Dermis microvascular lymphatic vessel endothelial cell (primary cell): Measurements from ENCODE around the gene PKNOX2. TPM values are rescaled to one million over a fixed set of nuclear protein-coding genes. Genes with fewer than 3 reads are reported as not detected.
A peak's percentile ranks its signal among the peaks of the same experiment; 100 is the strongest.

Experiments used
- DNase-seq, 2 donors: peaks; one replicate each; pipeline versions ENCODE4 v3.0.0 to v3.0.0-alpha.2; 2010; ENCODE audit warnings: low read depth in 2 of 2
- total RNA-seq: library from RNA; depleted of rRNA; stranded (reverse); fragments of >200 nt; gene quantifications from 2 replicates; pipeline ENCODE4 v1.2.1, GENCODE V29; 2014

PKNOX2 gene
- total RNA-seq, 1 donor from 2014 or later: not detected

DNA sequence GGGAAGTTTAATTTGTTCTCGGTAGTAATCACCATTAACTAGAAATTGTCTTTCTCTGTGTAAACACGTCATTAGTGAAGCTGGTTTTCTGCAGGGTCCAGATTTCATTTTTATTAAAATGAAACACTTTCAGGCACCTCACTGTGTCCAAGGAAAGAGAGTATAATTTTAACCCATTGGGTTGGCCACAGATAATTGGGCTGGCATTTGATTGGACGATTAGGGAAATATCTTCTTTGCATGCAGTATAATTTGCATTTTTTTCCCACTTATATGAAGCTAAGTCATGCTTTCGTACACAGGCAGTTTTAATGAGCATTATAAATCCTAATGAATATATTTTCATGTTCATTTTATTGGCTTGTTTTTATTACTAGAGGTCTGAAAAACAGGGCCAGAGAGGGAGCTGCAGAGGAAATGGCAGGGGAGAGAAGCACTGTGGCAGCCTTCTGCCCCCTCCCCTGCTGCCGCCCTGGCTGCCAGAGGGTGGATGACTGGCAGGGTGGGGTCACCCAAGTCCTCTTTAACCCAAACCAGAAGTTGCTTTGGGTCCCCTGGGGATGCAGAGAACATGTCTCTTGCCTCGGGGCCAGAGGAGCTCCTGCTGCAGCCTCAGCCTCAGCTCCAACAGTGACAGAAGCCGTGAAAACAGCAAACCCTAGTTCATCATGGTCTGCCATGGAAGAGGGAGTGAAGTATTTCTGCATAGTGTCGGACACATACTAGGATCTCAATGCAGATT lies 93.9 kb downstream of the PKNOX2 start:
- no peak for DNase-seq

DNA sequence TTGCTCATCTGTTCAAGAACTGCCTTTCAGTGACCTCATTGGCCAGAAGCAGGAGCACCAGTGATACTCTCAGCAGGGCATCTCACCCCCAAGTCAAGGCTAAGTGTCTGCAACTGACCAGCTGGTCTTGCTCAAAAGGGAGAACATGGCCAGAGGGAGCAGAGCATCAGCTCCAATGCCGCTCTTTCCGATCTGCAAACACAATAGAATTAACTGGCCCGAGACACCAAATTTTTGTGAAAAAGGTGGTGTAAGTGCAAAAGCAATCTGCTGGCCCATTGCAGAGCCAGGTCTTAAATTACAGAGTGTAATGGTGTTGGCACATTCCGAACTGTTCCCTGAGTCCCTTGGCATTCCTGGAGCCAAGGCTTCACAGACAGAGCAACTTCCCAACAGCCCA lies 97.0 kb downstream of the PKNOX2 start:
- DNase-seq: no peak

- no peak for DNase-seq
These were observed 97.8 kb downstream of the PKNOX2 start for GRCh38 chr11:125262194-125262829.

DNA sequence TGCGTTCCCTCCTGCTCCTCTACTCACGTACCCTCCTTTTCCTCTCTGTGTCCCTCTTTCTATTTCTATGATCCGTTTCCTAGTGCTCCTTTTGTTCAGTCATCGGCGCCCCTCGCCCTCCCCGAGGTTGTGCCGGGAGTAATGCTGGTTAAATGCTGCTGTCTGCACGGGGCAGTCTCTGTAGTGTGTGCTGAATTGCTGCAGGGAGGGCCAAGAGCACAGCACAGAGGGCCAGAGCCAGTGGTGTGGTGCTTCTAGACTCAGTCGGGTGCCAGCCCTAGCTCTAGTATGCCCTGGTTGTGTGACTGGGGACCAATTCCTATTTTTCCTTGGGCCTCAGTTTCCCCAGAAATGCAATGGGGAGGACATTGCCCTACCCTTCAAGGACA lies 98.3 kb downstream of the PKNOX2 start:
- DNase-seq: no peak

DNA sequence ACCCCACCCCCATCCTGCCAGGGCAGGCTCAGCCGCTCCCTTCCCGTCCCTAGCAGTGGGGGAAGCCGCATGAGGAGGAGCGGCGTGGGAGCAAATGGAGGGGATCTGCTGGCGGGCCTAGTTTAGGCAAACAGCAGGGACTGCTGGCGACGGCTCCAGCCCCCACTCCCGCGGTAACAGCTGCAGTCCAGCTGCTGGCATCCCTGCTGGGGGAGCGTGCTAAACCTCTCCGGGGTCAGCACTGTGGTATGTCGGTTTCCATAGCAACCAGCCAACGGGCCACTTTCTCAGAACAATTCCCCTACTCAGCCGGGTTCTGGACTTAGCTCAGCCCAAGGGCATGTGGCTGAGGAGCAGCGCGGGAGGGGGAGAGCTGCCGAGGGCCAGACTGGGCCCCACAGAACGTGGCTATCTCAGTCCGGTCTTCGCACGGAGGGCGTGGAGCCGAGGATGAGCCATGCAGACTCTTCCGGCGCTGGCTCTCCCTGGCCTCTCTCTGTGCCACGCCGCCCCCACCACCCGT lies 98.8 kb downstream of the PKNOX2 start:
- peak; percentile 5 to 28 for DNase-seq

GRCh38 chr11:125264100-125265022 lies 99.8 kb downstream of the PKNOX2 start:
- DNase-seq: no peak

GRCh38 chr11:125267548-125267947 lies 103.0 kb downstream of the PKNOX2 start:
- no peak for DNase-seq

DNA sequence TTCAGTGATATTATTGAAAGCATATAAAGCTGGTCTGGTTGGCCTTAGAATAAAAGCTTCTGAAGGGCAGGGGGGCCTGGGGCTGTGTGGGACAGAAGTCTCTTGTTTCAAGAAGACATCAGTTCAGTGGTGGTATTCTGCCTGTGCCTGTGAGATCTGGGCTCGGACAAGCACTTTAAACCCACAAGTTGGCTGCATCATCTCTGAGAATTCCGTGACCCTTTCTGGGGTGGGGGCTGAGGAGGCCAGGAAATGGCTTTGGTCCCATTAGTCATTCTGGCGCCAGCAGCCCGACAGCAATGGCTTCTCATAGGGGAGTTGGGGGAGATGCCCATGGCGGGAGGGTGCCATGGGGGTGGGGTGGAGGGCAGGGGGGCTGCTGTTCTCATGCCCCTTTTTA lies 104.1 kb downstream of the PKNOX2 start:
- DNase-seq: no peak

DNA sequence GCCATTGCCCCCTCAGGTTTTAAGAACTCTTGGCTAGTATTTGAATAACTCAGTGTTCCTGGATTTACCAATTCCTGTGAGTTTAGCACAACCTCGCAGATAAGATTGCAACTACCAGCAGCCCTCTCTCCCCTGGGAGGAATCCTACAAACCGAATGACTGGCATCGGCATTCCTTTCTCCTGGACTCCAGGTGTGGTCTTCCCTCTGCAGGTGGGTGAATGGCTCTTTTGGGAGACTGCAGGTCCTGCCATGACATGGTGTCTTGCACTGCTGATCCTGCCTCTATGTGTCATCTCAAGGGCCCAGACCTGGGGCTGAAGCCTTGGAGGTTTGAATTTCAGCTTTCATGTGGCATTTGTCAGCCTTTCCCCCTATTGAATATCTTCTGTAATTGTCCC lies 105.6 kb downstream of the PKNOX2 start:
- DNase-seq: no peak

GRCh38 chr11:125270711-125271110 lies 106.2 kb downstream of the PKNOX2 start:
- no peak for DNase-seq

- no peak for DNase-seq
These were observed 107.0 kb downstream of the PKNOX2 start for GRCh38 chr11:125271483-125272091.

- no peak for DNase-seq
These were observed 107.5 kb downstream of the PKNOX2 start for GRCh38 chr11:125272092-125272491.

- DNase-seq: no peak
These were observed 108.3 kb downstream of the PKNOX2 start for GRCh38 chr11:125272821-125273220.

DNA sequence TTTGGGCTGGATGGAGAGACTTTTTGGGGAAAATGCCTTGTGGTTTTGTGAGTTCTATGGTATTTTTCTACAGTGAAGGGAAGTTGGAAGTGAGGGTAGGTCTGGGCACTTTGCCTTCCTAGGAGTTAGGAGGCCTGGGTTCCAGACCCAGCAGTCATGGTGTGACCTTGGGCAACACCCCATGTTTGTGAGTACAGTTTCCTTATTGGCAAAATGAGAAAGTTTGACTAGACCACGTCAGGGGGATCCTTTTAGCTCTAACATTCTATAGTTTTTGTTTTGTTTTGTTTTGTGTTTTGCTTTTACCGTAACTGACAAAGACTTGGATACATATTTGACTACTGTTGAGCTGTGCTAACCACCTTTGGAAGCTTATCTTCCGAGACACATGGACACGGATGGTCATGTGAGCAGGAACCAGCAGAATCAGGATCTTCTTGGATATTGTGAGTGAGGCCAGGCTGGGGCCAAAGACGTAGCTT lies 109.0 kb downstream of the PKNOX2 start:
- no peak for DNase-seq

- no peak for DNase-seq
These were observed 109.8 kb downstream of the PKNOX2 start for GRCh38 chr11:125274309-125274708.

- no peak for DNase-seq
These were observed 110.2 kb downstream of the PKNOX2 start for GRCh38 chr11:125274774-125275173.

- no peak for DNase-seq
These were observed 111.5 kb downstream of the PKNOX2 start for GRCh38 chr11:125275905-125276618.

- no peak for DNase-seq
These were observed 112.0 kb downstream of the PKNOX2 start for GRCh38 chr11:125276619-125276976.

DNA sequence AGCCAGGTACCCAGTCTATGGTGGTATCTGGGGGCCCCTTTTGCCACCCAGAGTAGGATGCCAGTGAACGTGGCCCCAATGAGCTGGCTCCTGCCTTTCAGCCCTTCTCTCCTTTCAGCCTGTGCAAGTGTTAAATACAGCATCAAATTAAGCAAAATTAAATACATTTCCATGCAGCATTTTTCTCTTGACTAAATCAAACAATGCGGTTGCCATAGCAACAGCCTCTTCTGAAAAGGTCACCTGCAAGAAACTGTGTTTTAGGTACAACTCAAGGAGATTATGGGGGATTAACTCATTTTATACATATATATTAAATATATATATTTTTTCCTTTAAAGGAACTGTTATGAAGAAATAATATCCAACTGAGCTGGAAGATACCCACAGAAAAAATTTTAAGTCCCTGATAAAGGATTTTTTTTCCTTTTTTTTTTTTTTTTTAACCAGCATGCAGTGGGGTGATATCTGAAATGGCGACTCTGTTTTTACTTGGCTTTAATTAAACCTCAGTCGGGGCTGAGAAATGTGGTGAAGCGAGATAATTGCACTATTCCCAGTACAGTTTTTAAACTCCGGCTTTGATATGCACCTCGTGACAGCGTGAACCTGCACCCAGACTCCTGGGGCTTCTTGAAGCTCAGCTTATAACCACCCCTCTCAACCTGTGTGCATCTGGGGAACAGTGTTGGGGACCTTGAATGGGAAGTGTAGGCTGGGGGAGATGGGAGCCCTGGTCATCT lies 115.3 kb downstream of the PKNOX2 start:
- no peak for DNase-seq

GRCh38 chr11:125280646-125281045 lies 116.1 kb downstream of the PKNOX2 start:
- DNase-seq: no peak
